Hematopoietic multipotent progenitor cell treated with erythropoietin and hydrocortisone succinate and interleukin-3 and kit ligand, for 8 days (in vitro differentiated cells): Measurements from ENCODE around the gene SNRK.

Source experiments
- DNase-seq: peaks from one replicate; pipeline ENCODE4 v3.0.0-alpha.2; 2015

The SNRK gene

GRCh38 chr3:43316783-43317460 lies 30.6 kb downstream of the SNRK start:
- no peak for DNase-seq

GRCh38 chr3:43317461-43318316 lies 31.3 kb downstream of the SNRK start:
- DNase-seq = no peak

DNA sequence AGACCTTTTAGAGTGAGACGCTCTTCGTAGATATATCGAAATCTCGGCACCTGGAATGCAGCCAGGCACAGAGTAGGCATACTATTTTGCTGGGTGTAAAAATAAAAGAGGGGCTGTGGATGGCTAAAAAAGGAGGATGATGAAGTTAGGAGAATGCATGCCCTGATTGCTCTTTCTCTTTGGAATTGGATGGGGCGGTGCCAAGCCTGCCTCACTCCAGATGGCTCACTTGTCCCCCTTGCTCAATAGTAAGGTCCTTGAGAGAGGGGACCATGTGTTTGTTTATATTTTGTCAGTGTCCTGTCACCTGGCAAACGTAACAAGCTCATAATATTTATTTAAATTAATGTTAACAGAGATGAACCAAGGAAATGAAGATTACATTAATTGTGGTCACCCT lies 33.0 kb downstream of the SNRK start:
- DNase-seq = no peak

DNA sequence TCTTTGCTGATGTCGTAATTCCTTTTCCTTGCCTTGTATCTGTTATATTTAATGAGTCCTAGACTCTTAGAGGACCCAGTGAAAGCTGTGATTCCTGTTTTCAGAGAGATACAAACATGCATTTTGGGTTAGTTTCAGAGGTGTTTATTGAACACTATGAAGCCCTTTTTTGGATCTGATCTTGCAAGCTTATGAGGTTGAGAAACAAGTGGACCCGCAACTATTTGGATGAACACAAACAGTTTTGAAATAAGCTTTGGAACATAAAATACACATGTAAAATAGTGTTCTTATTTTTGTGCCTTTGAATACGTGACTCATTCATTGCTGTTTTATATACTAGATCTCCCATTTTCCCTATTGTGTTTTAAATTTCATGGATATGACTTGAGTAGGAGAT lies 33.5 kb downstream of the SNRK start:
- DNase-seq = no peak

DNA sequence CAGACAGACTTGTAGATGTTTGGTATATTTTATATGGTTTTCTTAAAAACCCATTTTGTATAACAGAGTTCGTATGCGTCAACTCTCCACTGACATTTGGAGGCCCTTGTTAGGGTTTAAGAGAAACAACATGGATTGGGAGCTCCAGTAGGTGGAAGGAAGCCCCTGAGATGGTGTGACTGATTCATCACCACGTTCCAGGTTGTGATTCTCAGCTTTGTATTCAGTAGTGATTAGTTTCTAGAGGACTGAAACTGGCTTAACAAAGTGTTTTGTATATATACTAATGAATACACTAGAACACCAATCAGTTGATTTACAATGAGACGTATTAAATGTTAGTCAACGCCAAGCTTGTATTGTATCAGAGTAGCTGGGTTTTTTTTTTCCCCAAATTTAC lies 33.9 kb downstream of the SNRK start:
- DNase-seq = no peak

DNA sequence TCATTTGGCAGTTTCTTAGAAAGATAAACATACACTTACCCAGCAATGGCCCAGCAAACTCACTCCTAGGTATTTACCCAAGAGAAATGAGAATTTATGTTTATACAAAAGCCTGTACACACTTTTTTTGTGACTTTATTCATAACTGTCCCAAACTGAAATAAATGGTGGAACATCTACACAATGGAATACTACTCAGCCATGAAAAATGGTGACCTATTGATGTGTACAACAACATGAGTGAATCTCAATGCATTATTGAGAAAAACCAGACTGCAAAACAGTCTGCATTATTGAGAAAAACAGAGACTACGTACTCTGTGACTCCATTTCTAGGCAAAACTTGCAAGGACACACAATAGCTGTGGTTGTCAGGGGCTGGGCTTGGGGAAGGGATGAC lies 37.2 kb downstream of the SNRK start:
- DNase-seq = no peak

GRCh38 chr3:43326891-43327581 lies 40.7 kb downstream of the SNRK start:
- peak; percentile 20 for DNase-seq

DNA sequence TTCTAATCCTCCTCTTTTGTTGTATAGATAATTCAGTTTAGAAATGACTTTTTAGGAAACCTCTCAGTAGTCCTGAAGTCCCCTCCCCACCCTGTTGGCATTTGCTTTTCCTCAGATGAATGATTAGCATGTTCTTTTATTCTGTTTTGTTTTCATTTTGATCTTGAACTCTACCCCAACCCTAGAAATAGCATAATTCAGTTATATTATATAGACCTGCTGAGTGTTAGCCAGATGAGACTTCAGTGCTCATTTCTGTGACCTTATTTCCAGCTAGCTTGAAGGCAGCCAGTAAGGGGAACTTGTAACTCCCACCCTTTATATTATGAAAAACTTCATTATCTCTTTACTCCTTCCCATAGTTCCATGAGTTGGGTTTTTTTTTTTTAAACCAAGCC lies 41.2 kb downstream of the SNRK start:
- no peak for DNase-seq

- DNase-seq = no peak
These were observed 42.3 kb downstream of the SNRK start for GRCh38 chr3:43328653-43329052.

- DNase-seq = no peak
These were observed 44.6 kb downstream of the SNRK start for GRCh38 chr3:43330981-43331380.

GRCh38 chr3:43331381-43331780 lies 45.0 kb downstream of the SNRK start:
- no peak for DNase-seq

- no peak for DNase-seq
These were observed 48.6 kb downstream of the SNRK start for GRCh38 chr3:43334976-43335375.

DNA sequence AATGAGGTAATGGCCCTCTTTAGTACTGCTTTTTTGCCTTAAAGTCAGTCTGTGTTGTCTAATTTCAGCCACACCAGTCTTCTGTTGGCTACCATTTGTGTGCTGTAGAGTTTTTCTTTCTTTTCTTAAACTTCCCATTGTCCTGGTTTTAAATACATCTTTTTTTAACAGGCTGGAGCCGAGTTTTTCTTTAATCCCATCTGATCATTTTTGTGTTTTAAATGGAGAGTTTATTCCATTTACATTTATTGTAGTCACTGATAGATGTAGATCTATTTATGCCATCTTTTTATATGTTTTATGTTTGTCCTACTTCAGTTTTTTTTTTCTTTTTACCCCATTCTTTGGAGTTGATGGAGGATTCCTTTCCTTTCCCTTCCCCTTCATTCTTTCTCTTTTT lies 49.5 kb downstream of the SNRK start:
- DNase-seq = no peak

GRCh38 chr3:43338295-43338694 lies 52.0 kb downstream of the SNRK start:
- peak; percentile 20 for DNase-seq

- DNase-seq = no peak
These were observed 54.1 kb downstream of the SNRK start for GRCh38 chr3:43340403-43340802.

DNA sequence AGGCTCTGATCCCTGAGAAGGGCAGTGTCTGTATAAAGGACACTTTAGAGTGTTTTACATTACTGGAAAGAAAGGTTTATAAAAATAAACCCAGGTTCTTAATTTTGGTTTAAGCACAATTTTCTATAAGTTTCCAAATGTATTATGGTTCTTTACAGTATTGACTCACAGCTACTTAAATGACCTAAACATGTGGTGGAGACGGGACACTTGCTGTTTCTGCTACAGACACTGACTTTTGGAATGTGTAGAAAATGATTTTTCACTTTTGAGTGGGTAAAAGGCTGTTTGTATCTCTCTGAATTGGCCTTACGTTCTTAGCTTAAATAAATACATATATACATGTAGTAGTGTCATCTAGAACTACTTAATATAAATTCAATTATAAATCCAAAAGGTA lies 55.4 kb downstream of the SNRK start:
- DNase-seq = no peak

- no peak for DNase-seq
These were observed 56.8 kb downstream of the SNRK start for GRCh38 chr3:43343185-43343584.

- no peak for DNase-seq
These were observed 57.5 kb downstream of the SNRK start for GRCh38 chr3:43343815-43344214.

- no peak for DNase-seq
These were observed 58.2 kb downstream of the SNRK start for GRCh38 chr3:43344520-43344919.

DNA sequence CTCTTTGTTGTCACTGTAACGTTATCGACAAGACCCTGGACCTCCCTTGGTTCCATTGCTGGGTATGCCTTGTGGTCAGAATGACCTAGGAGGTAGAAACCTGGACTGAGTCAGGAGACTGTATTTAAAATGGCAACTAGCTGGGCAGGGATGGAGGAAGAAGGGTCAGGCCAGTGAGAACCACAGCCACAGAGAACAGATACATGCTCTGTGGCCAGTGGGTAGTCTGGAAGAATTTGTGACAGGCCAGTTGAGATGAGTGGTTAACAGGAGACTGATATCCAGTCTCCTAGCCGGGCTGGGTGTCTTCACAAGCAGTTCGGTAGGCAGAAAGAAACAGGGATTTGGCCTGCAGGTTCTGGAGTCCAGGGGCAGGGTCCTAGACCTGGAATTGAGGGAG lies 58.9 kb downstream of the SNRK start:
- no peak for DNase-seq

- DNase-seq = no peak
These were observed 59.5 kb downstream of the SNRK start for GRCh38 chr3:43345877-43346276.

GRCh38 chr3:43346978-43347749 lies 60.8 kb downstream of the SNRK start:
- DNase-seq = no peak

DNA sequence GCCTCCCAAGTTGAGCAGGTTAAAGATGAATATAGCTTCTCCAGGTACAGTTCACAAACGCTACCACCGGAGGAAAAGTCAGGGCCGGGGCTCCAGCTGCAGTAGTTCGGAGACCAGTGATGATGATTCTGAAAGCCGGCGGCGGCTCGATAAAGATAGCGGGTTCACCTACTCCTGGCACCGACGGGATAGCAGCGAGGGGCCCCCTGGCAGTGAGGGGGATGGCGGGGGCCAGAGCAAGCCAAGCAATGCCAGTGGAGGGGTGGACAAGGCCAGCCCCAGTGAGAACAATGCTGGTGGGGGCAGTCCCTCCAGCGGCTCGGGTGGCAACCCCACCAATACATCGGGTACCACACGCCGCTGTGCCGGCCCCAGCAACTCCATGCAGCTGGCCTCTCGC lies 61.4 kb downstream of the SNRK start:
- DNase-seq = no peak
